Body of pancreas (tissue), 4 donors: ENCODE data around the gene PGGT1B.

Source experiments
- CTCF ChIP-seq, 7 experiments: fragments of 450-650 bp in 4 of 7; fragments of 200-600 bp in 3 of 7; sonication (generic) in 3 of 7; IDR thresholded peaks; one replicate each; pipeline ENCODE4 v1.5.1; 2016 to 2019; ENCODE audit warnings: antibody characterized with exemption in 7 of 7
- POLR2A ChIP-seq, 3 donors: fragments of 450-650 bp; IDR thresholded peaks; one replicate each; pipeline ENCODE4 v1.6.1; 2016; ENCODE audit warnings: antibody characterized with exemption in 3 of 3, mild to moderate bottlenecking in 2 of 3

DNA sequence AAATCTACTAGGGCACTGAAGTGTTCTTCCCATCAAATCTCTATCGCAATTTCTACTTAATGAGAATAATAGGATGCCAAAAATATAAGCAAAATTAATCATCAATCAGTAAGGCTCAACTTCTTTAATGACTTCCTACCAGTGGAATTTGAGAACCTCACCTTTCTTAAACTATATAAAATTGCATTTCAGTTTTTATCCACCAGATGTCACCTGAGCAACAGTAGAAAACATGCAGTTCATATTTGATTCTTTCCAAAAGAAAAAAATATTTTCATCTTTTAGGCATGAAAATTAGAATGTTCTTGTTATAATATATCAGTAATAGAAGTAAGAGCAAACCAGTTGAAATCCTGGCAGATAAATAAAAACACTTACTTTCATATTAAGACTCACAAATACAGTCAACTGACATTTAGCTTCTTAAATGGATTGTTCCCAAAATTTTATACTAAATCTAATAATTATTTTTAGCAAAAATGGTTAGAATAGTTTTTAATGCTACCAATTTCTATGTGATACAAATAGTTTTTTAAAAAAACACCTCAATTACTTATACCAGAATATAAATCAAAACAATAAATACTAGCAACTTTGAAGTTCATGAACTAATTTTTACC lies 47.2 kb upstream of the PGGT1B start:
- no peak for TF ChIP-seq POLR2A (IDR thresholded peaks at IDR 0.05)
- peak in 6 of 7 experiments; percentile 55 to 81 (median 77) for TF ChIP-seq CTCF (IDR thresholded peaks at IDR 0.05)
